Prostate gland (tissue), 2 donors: Measurements from ENCODE around the gene GTPBP6. TPM values are rescaled to one million over a fixed set of nuclear protein-coding genes. Genes with fewer than 3 reads are reported as not detected.

Experiments used
- DNase-seq: peaks from one replicate; pipeline ENCODE4 v3.0.0-alpha.2; 2019; ENCODE audit warnings: low spot score
- H3K27ac ChIP-seq, 2 donors: fragments of 200-600 bp; sonication (generic); 2 replicates each; pipeline ENCODE4 v1.5.1; 2017 to 2019
- H3K27me3 ChIP-seq: fragments of 200-600 bp; sonication (generic); replicated peaks from 2 replicates; pipeline ENCODE4 v1.5.1; 2019; ENCODE audit not compliant: insufficient read depth
- H3K36me3 ChIP-seq, 2 donors: fragments of 200-600 bp; sonication (generic); 1 replicate in 1 of 2; 2 replicates in 1 of 2; pipeline versions ENCODE4 v1.5.1 to v1.8.1; 2017 to 2019
- H3K4me1 ChIP-seq: fragments of 200-600 bp; sonication (generic); replicated peaks from 2 replicates; pipeline ENCODE4 v1.5.1; 2019
- H3K4me3 ChIP-seq, 2 donors: fragments of 200-600 bp; sonication (generic); 2 replicates each; pipeline ENCODE4 v1.5.1; 2017 to 2019
- H3K9me3 ChIP-seq: fragments of 200-600 bp; sonication (generic); 2 replicates; pipeline ENCODE4 v1.5.1; 2017
- CTCF ChIP-seq, 4 experiments: fragments of 200-600 bp in 2 of 4; fragments of 450-650 bp in 2 of 4; sonication (generic) in 2 of 4; IDR thresholded peaks; 1 replicate in 3 of 4; 2 replicates in 1 of 4; pipeline ENCODE4 v1.5.1; 2016 to 2019; ENCODE audit warnings: antibody characterized with exemption in 4 of 4, mild to moderate bottlenecking in 2 of 4, moderate library complexity in 2 of 4
- POLR2A ChIP-seq: fragments of 450-650 bp; IDR thresholded peaks from one replicate; pipeline ENCODE4 v1.6.1; 2016; ENCODE audit warnings: antibody characterized with exemption, mild to moderate bottlenecking
- POLR2AphosphoS5 ChIP-seq: sonication (generic); formaldehyde crosslinking; IDR thresholded peaks from one replicate; pipeline ENCODE4 v1.6.1; 2017; ENCODE audit warnings: antibody characterized with exemption
- WGBS: methylation state at CpG from one replicate; pipeline ENCODE4 v1.1.5; 2018; 5-methylcytosine and 5-hydroxymethylcytosine counted together
- intact Hi-C: fragments of 100-400 bp; cut with DNase I; formaldehyde crosslinking; loops from one replicate; pipeline ENCODE4 v1.14.2; 2022
- total RNA-seq, 2 donors: library from RNA; depleted of rRNA; stranded (reverse); fragments of >200 nt; gene quantifications; one replicate each; pipeline ENCODE4 v1.1.0, GENCODE V29; 2016

The GTPBP6 gene
- total RNA-seq, 2 donors from 2014 or later = 43.9 to 69.6 TPM

DNA sequence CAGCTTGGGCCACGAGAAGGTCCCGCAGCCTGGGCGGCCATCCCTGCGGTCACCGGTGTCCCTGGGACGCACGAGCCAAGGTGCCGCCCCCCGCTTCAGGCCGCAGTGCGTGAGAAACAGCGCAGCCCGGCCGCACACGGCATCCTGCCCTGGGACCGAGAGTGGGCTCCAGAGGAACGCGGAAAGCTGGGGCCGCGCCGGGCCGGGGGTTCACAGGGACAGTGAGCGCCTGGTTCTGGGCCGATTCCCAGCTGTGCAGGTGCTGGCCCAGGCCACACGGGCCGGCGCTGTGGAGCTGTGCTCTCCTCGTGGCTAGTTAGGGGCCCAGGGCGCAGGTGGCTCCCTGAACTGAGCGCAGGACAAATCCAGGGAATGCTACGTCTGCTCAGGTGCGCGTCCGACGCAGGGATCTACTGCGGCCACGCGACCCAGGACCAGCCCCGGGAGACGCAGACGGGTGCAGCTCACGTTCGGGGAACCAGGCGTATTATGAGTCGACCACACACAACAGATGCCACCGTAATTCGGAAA is 25.8 kb upstream of the GTPBP6 start:
- Histone ChIP-seq H3K36me3 (no peaks in the 10 kb centered on the region), H3K27ac (no peak overlapping the region), H3K4me1 (no peaks in the 10 kb centered on the region), H3K9me3 (no peaks in the 10 kb centered on the region), H3K4me3 (no peak overlapping the region), H3K27me3 (no peaks in the 10 kb centered on the region)
- TF ChIP-seq POLR2A (no peak), POLR2AphosphoS5 (no peak), CTCF (IDR thresholded peaks at IDR 0.05) (no peak)
- DNase-seq = no peak
- intact Hi-C loops = no loop called here
- 98% methylated on average over 44 of the region's 47 CpGs for WGBS

GRCh38 chrX:341541-342101 is 23.0 kb upstream of the GTPBP6 start:
- no peak overlapping the region for H3K4me3 ChIP-seq
- 94% methylated on average over 35 of the region's 36 CpGs for WGBS
- no peaks in the 10 kb centered on the region for H3K36me3 ChIP-seq
- no peaks in the 10 kb centered on the region for H3K9me3 ChIP-seq
- TF ChIP-seq CTCF (IDR thresholded peaks at IDR 0.05) = no peak
- TF ChIP-seq POLR2A = no peak
- no peak for TF ChIP-seq POLR2AphosphoS5
- H3K4me1 ChIP-seq = no peaks in the 10 kb centered on the region
- intact Hi-C loops = no loop called here
- H3K27ac ChIP-seq = no peak overlapping the region
- DNase-seq = no peak
- no peaks in the 10 kb centered on the region for H3K27me3 ChIP-seq

GRCh38 chrX:340641-341423 is 22.2 kb upstream of the GTPBP6 start:
- H3K27me3 ChIP-seq = no peaks in the 10 kb centered on the region
- no peaks in the 10 kb centered on the region for H3K36me3 ChIP-seq
- no peak for TF ChIP-seq POLR2AphosphoS5
- no peak for TF ChIP-seq POLR2A
- no peak for TF ChIP-seq CTCF (IDR thresholded peaks at IDR 0.05)
- DNase-seq = no peak
- H3K4me3 ChIP-seq = no peak overlapping the region
- WGBS = 98% methylated on average over 29 of the region's 52 CpGs
- intact Hi-C loops = no loop called here
- no peak overlapping the region for H3K27ac ChIP-seq
- no peaks in the 10 kb centered on the region for H3K4me1 ChIP-seq
- no peaks in the 10 kb centered on the region for H3K9me3 ChIP-seq

DNA sequence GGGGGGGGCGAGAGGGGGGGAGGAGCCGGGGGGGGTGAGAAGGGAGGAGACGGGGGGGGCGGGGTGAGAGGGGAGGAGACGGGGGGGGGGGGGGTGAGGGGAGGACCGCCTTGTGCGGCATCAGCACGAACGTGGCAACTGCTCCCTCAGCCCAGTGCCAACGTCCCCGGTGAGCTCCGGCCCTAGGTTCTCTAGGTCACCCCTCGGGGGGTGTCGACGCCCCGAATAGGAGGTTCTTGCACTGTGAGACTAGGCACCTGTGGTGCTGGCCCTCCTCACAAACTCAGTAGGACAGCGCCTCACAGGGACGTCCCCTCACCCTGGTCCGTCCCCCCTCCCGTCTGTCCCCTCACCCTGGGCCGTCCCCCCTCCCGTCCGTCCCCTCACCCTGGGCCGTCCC is 21.5 kb upstream of the GTPBP6 start:
- no peak overlapping the region for H3K4me3 ChIP-seq
- no peak overlapping the region for H3K27ac ChIP-seq
- no peaks in the 10 kb centered on the region for H3K4me1 ChIP-seq
- no peaks in the 10 kb centered on the region for H3K9me3 ChIP-seq
- no peak for TF ChIP-seq CTCF (IDR thresholded peaks at IDR 0.05)
- TF ChIP-seq POLR2AphosphoS5 = no peak
- no peak for TF ChIP-seq POLR2A
- no peaks in the 10 kb centered on the region for H3K36me3 ChIP-seq
- 92% methylated on average over 20 of the region's 24 CpGs for WGBS
- intact Hi-C loops = no loop called here
- H3K27me3 ChIP-seq = no peaks in the 10 kb centered on the region
- DNase-seq = no peak
